WI38 (cell line): ENCODE data around the gene CDR2L.

ENCODE experiments used
- H3K4me3 ChIP-seq: 2 replicates; pipeline ENCODE4 v1.5.1; 2011; ENCODE audit warnings: low read depth, mild to moderate bottlenecking, control low read depth, low read length
- TF ChIP-seq, protein P1 (sequence below): IDR thresholded peaks from 2 replicates; pipeline ENCODE4 v1.5.1; 2012; ENCODE audit warnings: low read depth, mild to moderate bottlenecking, control low read depth, low read length

The CDR2L gene

DNA sequence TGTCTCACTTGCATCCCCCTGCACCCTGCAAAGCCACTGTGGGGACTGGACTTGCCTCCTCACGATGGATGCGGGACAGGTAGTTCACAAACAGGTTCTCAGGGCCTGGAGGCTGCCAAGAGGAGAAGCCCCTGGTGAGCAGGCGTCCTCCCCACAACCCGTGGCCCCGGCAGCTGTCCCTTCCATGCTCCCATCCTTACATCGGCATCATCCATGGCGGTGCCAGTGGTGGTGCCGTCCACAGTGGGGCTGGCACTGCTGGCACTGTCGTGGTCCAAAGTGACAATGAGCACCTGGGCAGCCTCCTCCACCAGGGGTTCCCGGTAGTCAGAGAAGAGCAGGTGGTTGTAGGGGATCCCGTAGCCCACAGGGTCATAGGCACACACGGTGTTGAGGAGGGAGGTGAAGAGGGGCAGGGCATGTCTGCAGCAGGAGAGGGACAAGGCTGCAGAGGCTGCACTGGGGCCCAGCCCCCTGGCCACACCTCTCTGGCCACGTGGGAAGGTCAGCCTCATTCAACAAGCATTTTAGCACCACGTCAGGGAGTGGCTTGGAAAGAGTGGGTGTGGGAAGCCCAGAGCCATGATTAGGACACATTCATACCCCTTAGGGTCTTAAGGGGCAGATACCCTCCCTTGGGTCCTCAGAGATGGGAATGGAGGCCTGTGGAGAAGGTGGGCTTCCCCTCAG lies 27.5 kb upstream of the CDR2L start:
- TF ChIP-seq, protein P1, sequence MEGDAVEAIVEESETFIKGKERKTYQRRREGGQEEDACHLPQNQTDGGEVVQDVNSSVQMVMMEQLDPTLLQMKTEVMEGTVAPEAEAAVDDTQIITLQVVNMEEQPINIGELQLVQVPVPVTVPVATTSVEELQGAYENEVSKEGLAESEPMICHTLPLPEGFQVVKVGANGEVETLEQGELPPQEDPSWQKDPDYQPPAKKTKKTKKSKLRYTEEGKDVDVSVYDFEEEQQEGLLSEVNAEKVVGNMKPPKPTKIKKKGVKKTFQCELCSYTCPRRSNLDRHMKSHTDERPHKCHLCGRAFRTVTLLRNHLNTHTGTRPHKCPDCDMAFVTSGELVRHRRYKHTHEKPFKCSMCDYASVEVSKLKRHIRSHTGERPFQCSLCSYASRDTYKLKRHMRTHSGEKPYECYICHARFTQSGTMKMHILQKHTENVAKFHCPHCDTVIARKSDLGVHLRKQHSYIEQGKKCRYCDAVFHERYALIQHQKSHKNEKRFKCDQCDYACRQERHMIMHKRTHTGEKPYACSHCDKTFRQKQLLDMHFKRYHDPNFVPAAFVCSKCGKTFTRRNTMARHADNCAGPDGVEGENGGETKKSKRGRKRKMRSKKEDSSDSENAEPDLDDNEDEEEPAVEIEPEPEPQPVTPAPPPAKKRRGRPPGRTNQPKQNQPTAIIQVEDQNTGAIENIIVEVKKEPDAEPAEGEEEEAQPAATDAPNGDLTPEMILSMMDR: no peak
- no peak overlapping the region for H3K4me3 ChIP-seq

- H3K4me3 ChIP-seq: no peak overlapping the region
- TF ChIP-seq, protein P1: peak; percentile 70
Measured at GRCh38 chr17:74960570-74961342, 26.7 kb upstream of the CDR2L start.

DNA sequence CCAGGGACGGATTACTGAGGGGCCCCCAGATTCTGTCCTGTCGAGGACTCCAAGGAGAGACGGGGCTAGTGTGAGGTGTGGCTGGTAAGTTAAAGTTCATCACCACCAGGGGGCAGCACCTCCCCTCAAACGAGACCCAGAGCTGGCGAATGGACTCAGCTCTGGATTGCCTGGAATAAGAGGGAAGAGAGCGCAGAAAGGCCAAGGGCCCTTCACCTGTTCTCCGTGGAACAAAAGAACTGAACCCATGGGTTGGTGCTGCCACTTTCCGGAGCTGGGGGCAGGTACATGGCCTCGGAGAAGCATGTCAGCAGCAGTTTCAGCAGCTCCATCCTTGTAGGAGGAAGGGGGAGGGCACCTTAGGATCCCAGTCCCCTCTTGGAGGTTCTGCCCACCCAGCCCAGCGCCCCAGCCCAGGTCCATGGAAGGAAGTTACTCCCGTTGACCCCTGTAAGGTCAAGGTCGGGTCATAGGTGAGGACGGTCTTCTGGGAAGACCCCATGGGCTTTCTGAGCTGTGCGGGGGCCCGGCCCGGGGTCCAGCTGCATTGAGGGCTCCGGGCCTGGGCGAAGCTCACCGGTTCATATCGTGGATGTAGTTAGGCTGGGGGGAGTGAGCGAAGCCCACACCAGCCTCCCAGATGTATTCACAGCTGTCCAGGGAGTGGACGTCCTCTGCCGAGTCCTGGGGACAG lies 25.6 kb upstream of the CDR2L start:
- H3K4me3 ChIP-seq: no peak overlapping the region
- TF ChIP-seq, protein P1: peak; percentile 37; the same call in 1 of the 2 replicates

- H3K4me3 ChIP-seq: no peak overlapping the region
- TF ChIP-seq, protein P1: no peak
Measured at GRCh38 chr17:74962622-74963394, 24.6 kb upstream of the CDR2L start.

DNA sequence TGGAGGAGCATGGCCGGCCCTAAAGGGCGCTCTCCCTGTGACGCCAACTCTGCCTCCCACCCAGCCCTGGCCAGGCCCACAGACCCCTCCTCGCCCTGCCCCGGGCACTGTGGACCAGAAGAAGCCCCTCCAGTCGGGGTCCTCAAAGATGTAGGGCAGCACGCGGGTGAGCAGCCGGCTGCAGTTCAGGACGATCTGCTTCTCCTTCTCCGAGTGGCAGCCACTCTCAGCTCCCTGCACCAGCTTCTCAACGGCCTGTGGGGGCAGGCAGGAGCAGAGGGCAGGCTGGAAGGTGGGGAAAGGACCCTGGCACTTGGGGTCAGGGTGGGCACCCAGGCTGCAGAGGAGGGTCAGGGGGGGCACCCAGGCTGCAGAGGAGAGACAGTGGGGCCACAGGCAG lies 23.8 kb upstream of the CDR2L start:
- no peak overlapping the region for H3K4me3 ChIP-seq
- TF ChIP-seq, protein P1: 0 out of 2 replicates have a peak, but pooled peaks have one; percentile 6

GRCh38 chr17:74964246-74964761 lies 23.1 kb upstream of the CDR2L start:
- H3K4me3 ChIP-seq: no peak overlapping the region
- TF ChIP-seq, protein P1: no peak
